Measurements from ENCODE around the gene CFAP65. TPM values are rescaled to one million over a fixed set of nuclear protein-coding genes. Genes with fewer than 3 reads are reported as not detected.
A peak's percentile ranks its signal among the peaks of the same experiment; 100 is the strongest.

The CFAP65 gene
- total RNA-seq, 6 experiments from 2014 or later: not detected

- DNase-seq: peak in 2 of 3 donors; percentile 49 to 51
- Histone ChIP-seq H3K27me3 (peaks cover 0 to 16% of the 10 kb centered on the region in 2 donors), H3K9me3 (no peaks in the 10 kb centered on the region), H3K36me3 (no peaks in the 10 kb centered on the region), H3K4me1 (no peaks in the 10 kb centered on the region), H3K4me3 (no peak overlapping the region), H3K27ac (no peak overlapping the region)
- peak; percentile 36 to 56 (median 44) for ATAC-seq
- intact Hi-C loops (cut with DNase I): no loop called here
- TF ChIP-seq CTCF (IDR thresholded peaks at IDR 0.05): no peak
- no peak for TF ChIP-seq POLR2A (IDR thresholded peaks at IDR 0.05)
- WGBS (ENCODE audit: insufficient coverage, low coverage, low lambda C conversion rate, missing lambda C conversion rate): under 1% methylated on average over 25 of the region's 42 CpGs
Observed at GRCh38 chr2:218962859-218963492, 78.3 kb downstream of the CFAP65 start.

- peaks cover 0 to 16% of the 10 kb centered on the region in 2 donors for H3K27me3 ChIP-seq
- H3K9me3 ChIP-seq: no peaks in the 10 kb centered on the region
- no peak for ATAC-seq
- peak in 1 of 3 donors; percentile 27 for DNase-seq
- no peaks in the 10 kb centered on the region for H3K4me1 ChIP-seq
- 7% methylated on average over 22 of the region's 34 CpGs for WGBS (ENCODE audit: insufficient coverage, low coverage, low lambda C conversion rate, missing lambda C conversion rate)
- no peak overlapping the region for H3K27ac ChIP-seq
- TF ChIP-seq CTCF (IDR thresholded peaks at IDR 0.05) (no peak), POLR2A (IDR thresholded peaks at IDR 0.05) (no peak)
- H3K36me3 ChIP-seq: no peaks in the 10 kb centered on the region
- H3K4me3 ChIP-seq: no peak overlapping the region
- intact Hi-C loops (cut with DNase I): no loop called here
Observed at GRCh38 chr2:218961651-218962570, 79.4 kb downstream of the CFAP65 start.

- Histone ChIP-seq H3K4me3 (no peak overlapping the region), H3K27me3 (peaks cover 0 to 16% of the 10 kb centered on the region in 2 donors), H3K4me1 (no peaks in the 10 kb centered on the region), H3K27ac (no peak overlapping the region), H3K36me3 (no peaks in the 10 kb centered on the region), H3K9me3 (no peaks in the 10 kb centered on the region)
- DNase-seq (no peak), ATAC-seq (no peak)
- intact Hi-C loops (cut with DNase I): no loop called here
- no peak for TF ChIP-seq POLR2A (IDR thresholded peaks at IDR 0.05)
- no peak for TF ChIP-seq CTCF (IDR thresholded peaks at IDR 0.05)
- 3% methylated on average over 4 of the region's 4 CpGs for WGBS (ENCODE audit: insufficient coverage, low coverage, low lambda C conversion rate, missing lambda C conversion rate)
Observed at GRCh38 chr2:218961229-218961628, 80.1 kb downstream of the CFAP65 start.

GRCh38 chr2:218960309-218961165 is 80.8 kb downstream of the CFAP65 start:
- Histone ChIP-seq H3K4me3 (no peak overlapping the region), H3K4me1 (no peaks in the 10 kb centered on the region), H3K27me3 (peaks cover 0 to 16% of the 10 kb centered on the region in 2 donors), H3K9me3 (no peaks in the 10 kb centered on the region), H3K36me3 (no peaks in the 10 kb centered on the region), H3K27ac (no peak overlapping the region)
- WGBS (ENCODE audit: insufficient coverage, low coverage, low lambda C conversion rate, missing lambda C conversion rate): 6% methylated on average over 14 of the region's 87 CpGs
- DNase-seq (peak in 1 of 3 donors; percentile 23), ATAC-seq (no peak)
- TF ChIP-seq CTCF (IDR thresholded peaks at IDR 0.05) (no peak), POLR2A (IDR thresholded peaks at IDR 0.05) (no peak)
- intact Hi-C loops (cut with DNase I): no loop called here

All from right lobe of liver (tissue), 6 donors.